Left colon (tissue), 2 donors: Measurements from ENCODE around the gene CFAP20DC. TPM values are rescaled to one million over a fixed set of nuclear protein-coding genes. Genes with fewer than 3 reads are reported as not detected.
A peak's percentile ranks its signal among the peaks of the same experiment; 100 is the strongest.
"Not testable (repeated sequence)": the region's sequence is repeated elsewhere in the genome, so short reads cannot be mapped to it uniquely, and the experiment has no call there.

Experiments used
- ATAC-seq: fragments of 200-7000 bp; cut with Tn5 transposase; one replicate; pipeline ENCODE4 v1.9.1; 2020; ENCODE audit warnings: mild to moderate bottlenecking, moderate library complexity
- DNase-seq, 2 donors: peaks; one replicate each; pipeline ENCODE4 v3.0.0-alpha.2; 2020
- intact Hi-C, 2 donors: fragments of 100-400 bp; cut with DNase I in 1 of 2; cut with micrococcal nuclease in 1 of 2; formaldehyde crosslinking; loops; one replicate each; pipeline versions ENCODE4 v1.11.2 to v1.14.0; 2022; cut with DNase I, micrococcal nuclease
- long read RNA-seq: library from polyadenylated mRNA; unstranded; transcript quantifications from one replicate; pipeline ENCODE4 v2.0.0, GENCODE V29; 2021
- total RNA-seq, 2 donors: library from RNA; stranded (reverse); fragmentation: NEBNext Ultra II Directional; extraction: Animal tissue kit (Norgen Biotek cat#: 25700); gene quantifications; one replicate each; pipeline ENCODE4 v1.2.1, GENCODE V29; 2021
- donor health status: DM: no; HTN: no; CAD: no.
- donor health status: DM: yes; HTN: yes; CAD: no.

The CFAP20DC gene
- total RNA-seq: 1 to 10 TPM in 1 of 2 donors, under 1 TPM in 1; 0.98 to 1.6 TPM
- long read RNA-seq, partial matches to known transcripts: 0 of 2 reads
- long read RNA-seq, other reads (novel, unspliced or antisense): 2 of 2 reads

GRCh38 chr3:59049671-59050331, at the start of gene CFAP20DC:
TSS of gene CFAP20DC (minus strand) at chr3:59050025. CDS start at chr3:59049631, 394 bp downstream.
- ATAC-seq: peak; percentile 98
- peak; percentile 90 to 93 for DNase-seq
- intact Hi-C loops: loop anchor here in 1 of 2 donors (10.0 kb wide), 1 partner anchor 395 kb away; no protein-coding TSS in a partner anchor

- DNase-seq: not testable (repeated sequence)
Observed at GRCh38 chr3:59098516-59098915, 48.7 kb upstream of the CFAP20DC start.

GRCh38 chr3:59094446-59094845, 44.6 kb upstream of the CFAP20DC start:
- intact Hi-C loops: no loop called here
- ATAC-seq (no peak), DNase-seq (no peak)

More at GRCh38 chr3:59098516-59098915, 48.7 kb upstream of the CFAP20DC start:
- ATAC-seq, intact Hi-C loops: not testable (repeated sequence)

GRCh38 chr3:59093521-59093920, 43.7 kb upstream of the CFAP20DC start:
- ATAC-seq (no peak), DNase-seq (no peak)
- intact Hi-C loops: no loop called here

- intact Hi-C loops: no loop called here
- no peak for ATAC-seq
- no peak for DNase-seq
Observed at GRCh38 chr3:59088761-59089160, 38.9 kb upstream of the CFAP20DC start.

DNA sequence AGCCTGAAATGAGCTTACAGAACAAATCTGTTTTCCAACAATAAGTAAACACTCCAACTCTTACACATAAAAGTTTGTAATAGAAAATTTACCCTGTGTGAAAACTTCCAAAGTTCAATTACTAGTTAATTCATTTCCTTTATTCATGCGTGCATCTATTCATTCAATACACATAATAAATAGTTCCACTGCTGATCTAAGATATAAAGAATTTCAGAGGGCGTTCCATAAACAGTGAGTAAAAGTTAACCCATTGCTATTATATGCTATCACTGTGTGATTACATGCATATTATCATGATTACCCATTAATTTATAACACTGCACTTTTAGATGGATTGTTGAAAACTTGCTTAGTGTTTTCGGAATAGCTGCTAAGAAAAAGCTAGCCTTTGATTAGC, 36.2 kb upstream of the CFAP20DC start:
- no peak for ATAC-seq
- no peak for DNase-seq
- intact Hi-C loops: no loop called here

- ATAC-seq: peak; percentile 36
- intact Hi-C loops: no loop called here
- DNase-seq: no peak
Observed at GRCh38 chr3:59084583-59084982, 34.8 kb upstream of the CFAP20DC start.

DNA sequence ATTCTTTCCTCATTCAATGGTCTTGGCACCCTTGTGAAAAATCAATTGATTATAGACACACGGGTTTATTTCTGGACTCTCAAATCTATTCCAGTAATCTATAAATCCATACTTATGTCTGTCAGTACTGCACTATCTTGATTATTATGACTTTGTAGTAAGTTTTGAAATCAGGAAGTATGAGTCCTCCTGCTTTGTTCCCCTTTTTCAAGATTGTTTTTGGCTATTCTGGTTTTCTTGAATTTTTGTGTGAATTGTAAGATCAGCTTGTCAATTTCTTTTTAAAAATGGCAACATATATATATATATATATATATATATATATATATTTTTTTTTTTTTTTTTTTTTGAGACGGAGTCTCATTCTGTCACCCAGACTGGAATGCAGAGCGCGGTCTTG, 32.3 kb upstream of the CFAP20DC start:
- DNase-seq (no peak), ATAC-seq (no peak)
- intact Hi-C loops: no loop called here

GRCh38 chr3:59081071-59081470, 31.2 kb upstream of the CFAP20DC start:
- ATAC-seq (no peak), DNase-seq (no peak)
- intact Hi-C loops: no loop called here

DNA sequence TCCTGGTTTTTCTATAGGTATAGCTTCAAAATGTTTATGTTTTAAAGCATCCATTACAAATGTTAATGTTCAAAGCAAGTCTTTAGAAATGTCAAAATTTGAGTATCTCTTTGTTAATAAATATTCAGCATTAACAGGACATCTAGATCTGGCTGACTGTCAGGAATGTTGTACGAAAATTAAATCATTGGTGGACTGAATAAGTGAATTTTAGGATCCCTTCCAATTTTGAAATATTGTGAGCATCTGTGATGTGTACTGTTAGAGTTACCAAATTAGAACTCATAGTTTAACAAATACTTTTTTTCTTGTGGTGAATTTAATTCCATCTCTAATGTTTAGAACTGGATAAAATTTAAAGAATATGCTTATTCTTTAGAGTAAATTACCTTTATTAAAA, 30.1 kb upstream of the CFAP20DC start:
- no peak for DNase-seq
- intact Hi-C loops: no loop called here
- no peak for ATAC-seq

DNA sequence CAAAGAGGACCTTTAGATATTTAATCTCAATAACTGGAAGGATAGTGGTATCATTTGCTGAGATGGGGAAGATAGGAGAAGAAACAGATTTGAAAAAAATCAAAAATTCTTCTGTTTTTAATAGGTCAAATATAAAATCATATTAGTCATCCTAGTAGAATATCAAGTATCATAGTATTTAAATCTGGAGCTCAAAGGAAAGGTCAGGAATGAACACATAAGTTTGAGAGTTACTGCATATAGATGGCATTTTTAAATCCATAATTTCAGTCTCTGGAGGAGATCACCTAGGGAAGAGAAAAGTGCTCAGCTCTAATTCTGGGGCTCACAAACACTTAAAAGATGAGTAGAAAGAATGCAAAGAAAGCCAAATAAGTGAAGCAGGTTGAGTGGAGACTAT, 24.9 kb upstream of the CFAP20DC start:
- ATAC-seq (no peak), DNase-seq (no peak)
- intact Hi-C loops: no loop called here

GRCh38 chr3:59072681-59073080, 22.9 kb upstream of the CFAP20DC start:
- no peak for DNase-seq
- intact Hi-C loops: no loop called here
- no peak for ATAC-seq

- ATAC-seq (no peak), DNase-seq (no peak)
- intact Hi-C loops: no loop called here
Observed at GRCh38 chr3:59069838-59070237, 20.0 kb upstream of the CFAP20DC start.

GRCh38 chr3:59065240-59065639, 15.4 kb upstream of the CFAP20DC start:
- no peak for DNase-seq
- intact Hi-C loops: no loop called here
- ATAC-seq: no peak

GRCh38 chr3:59064728-59065127, 14.9 kb upstream of the CFAP20DC start:
- intact Hi-C loops: no loop called here
- DNase-seq: no peak

GRCh38 chr3:59064276-59064675, 14.5 kb upstream of the CFAP20DC start:
- peak; percentile 78 for ATAC-seq
- peak in 1 of 2 donors; percentile 42 for DNase-seq
- intact Hi-C loops: no loop called here

More at GRCh38 chr3:59064728-59065127, 14.9 kb upstream of the CFAP20DC start:
- no peak for ATAC-seq

DNA sequence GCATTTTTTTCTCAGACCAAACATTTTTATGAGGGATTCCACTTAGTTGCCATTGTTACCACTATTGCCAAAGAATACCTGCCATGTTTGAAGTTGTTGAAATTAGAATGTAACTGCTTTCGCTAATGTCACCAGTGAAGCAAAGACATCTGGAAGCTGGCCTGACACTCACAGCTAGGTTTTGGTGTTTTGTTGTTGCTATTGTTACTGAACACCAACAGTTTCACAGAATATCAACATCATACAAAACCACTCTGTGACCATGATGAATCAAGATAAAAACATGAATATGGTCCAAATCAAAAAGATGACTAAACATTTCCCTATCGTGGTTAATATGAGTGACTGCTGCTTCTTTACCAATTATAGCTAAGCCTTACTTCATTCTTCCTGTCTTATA, 6.9 kb upstream of the CFAP20DC start:
- ATAC-seq (no peak), DNase-seq (no peak)
- intact Hi-C loops: loop anchor here in 1 of 2 donors (10.0 kb wide), 1 partner anchor 402 kb away; no protein-coding TSS in a partner anchor

DNA sequence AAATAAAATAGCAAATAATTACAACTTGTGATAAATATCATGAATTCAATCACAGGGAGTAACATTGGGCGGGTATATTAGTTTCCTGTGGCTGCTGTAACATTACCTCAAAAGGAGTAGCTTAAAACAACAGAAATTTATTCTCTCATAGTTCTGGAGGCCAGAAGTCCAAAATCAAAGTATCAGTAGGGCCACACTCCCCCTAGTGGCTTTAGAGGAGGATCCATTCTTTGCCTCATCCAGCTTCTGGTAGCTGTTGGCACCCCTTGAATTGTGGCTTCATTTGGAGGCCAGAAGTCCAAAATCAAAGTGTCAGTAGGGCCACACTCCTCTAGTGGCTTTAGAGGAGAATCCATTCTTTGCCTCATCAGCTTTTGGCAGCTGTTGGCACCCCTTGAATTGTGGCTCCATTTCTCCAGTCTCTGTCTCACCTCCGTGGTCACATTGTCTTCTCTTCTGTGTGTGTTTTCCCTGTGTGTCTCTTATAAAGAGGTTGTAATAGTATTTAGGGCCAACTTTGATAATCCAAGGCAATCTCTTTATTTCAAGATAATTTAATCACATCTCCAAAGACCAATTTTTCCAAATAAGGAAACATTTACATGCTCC, 3.1 kb upstream of the CFAP20DC start:
- DNase-seq: no peak
- intact Hi-C loops: loop anchor here in 1 of 2 donors (10.0 kb wide), 1 partner anchor 398 kb away; no protein-coding TSS in a partner anchor
- ATAC-seq: peak; percentile 37

DNA sequence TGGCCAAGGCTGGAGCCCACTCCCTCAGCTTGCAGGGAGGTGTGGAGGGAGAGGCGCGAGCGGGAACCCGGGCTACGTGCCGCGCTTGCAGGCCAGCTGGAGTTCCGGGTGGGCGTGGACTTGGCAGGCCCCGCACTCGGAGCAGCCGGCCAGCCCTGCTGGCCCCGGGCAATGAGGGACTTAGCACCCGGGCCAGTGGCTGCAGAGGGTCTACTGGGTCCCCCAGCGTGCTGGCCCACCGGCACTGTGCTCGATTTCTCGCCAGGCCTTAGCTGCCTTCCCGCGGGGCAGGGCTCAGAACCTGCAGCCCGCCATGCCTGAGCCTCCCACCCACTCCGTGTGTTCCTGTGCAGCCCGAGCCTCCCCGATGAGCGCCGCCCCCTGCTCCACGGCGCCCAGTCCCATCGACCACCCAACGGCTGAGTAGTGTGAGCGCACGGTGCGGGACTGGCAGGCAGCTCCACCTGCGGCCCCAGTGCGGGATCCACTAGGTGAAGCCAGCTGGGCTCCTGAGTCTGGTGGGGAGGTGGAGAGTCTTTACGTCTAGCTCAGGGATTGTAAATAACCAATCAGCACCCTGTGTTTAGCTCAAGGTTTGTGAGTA, 1.1 kb upstream of the CFAP20DC start:
- intact Hi-C loops: loop anchor here in 1 of 2 donors (10.0 kb wide), 1 partner anchor 396 kb away; no protein-coding TSS in a partner anchor
- not testable (repeated sequence) for DNase-seq, ATAC-seq

- intact Hi-C loops: no loop called here
- no peak for ATAC-seq
Observed at GRCh38 chr3:59046839-59047238, 3.0 kb downstream of the CFAP20DC start.

More at GRCh38 chr3:59046839-59047238, 3.0 kb downstream of the CFAP20DC start:
- no peak for DNase-seq
